ENCODE data around the gene VAT1L.

Gene VAT1L

DNA sequence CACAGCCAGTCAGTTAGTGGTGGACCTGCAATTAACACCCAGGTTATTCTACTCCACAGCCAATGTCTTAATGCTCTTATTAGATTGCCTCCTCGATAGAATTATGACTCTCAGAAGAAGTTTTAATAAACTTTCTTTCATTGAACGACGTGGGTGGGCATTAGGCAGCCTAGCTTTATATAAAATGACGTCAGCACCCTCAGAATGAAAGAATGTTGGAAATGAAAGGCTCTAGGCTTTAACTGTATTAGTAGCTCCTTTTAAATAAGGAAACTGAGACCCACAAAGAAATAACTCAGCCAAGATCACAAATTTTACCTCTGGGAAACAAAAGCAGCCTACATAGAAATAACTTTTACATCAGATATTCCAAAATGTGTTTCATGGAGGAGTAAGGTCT, 142.7 kb downstream of the VAT1L start:
- Mint-ChIP-seq H3K27me3 (ENCODE audit: low read depth, poor library complexity) (peaks cover 6% of the 10 kb centered on the region), H3K4me1 (peaks cover 4% of the 10 kb centered on the region), H3K9me3 (no peaks in the 10 kb centered on the region), H3K4me3 (no peak overlapping the region), H3K36me3 (ENCODE audit: low read depth) (no peaks in the 10 kb centered on the region), H3K27ac (no peak overlapping the region)
- TF ChIP-seq, protein P1, sequence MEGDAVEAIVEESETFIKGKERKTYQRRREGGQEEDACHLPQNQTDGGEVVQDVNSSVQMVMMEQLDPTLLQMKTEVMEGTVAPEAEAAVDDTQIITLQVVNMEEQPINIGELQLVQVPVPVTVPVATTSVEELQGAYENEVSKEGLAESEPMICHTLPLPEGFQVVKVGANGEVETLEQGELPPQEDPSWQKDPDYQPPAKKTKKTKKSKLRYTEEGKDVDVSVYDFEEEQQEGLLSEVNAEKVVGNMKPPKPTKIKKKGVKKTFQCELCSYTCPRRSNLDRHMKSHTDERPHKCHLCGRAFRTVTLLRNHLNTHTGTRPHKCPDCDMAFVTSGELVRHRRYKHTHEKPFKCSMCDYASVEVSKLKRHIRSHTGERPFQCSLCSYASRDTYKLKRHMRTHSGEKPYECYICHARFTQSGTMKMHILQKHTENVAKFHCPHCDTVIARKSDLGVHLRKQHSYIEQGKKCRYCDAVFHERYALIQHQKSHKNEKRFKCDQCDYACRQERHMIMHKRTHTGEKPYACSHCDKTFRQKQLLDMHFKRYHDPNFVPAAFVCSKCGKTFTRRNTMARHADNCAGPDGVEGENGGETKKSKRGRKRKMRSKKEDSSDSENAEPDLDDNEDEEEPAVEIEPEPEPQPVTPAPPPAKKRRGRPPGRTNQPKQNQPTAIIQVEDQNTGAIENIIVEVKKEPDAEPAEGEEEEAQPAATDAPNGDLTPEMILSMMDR (IDR thresholded peaks at IDR 0.05), result no peak
- DNase-seq, result no peak

DNA sequence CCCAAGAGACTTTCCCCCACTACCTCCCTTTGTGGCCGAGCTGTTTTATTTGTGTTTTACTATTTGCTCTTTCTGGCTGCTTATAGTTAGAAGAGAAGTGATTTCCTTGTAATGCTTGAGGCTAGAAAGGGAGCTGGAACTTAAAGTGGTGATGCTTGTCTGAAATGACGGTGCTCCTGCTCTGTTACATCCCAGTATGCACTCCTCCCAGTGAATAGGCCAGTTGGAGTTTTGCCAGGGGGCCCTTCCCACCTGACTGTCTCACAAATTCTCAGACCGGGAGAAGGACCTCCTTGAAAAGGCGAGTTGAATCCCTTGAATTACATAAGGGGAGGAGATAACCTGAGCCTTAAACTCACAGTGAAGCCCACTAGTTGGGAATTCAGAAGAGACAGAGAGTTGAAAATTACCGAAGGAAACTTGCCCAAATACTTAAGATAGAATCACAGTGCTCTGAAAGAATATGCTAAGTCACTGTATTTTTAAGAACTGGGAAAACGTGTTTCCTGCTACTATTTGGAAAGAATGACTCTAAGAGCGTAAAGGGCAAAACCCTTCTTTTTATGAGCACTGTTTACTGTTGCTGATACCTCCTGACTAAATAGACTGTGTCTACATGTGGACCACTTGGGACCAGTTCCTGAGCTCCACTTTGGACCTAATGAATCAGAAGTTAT, 149.2 kb downstream of the VAT1L start:
- peaks cover 6% of the 10 kb centered on the region for H3K27me3 Mint-ChIP-seq (ENCODE audit: low read depth, poor library complexity)
- peaks cover 4% of the 10 kb centered on the region for H3K36me3 Mint-ChIP-seq (ENCODE audit: low read depth)
- no peaks in the 10 kb centered on the region for H3K4me1 Mint-ChIP-seq
- H3K4me3 Mint-ChIP-seq, result no peak overlapping the region
- H3K27ac Mint-ChIP-seq, result peak overlapping the region; percentile 19
- TF ChIP-seq, protein P1 (IDR thresholded peaks at IDR 0.05), result no peak
- H3K9me3 Mint-ChIP-seq, result peaks cover 29% of the 10 kb centered on the region
- no peak for DNase-seq

DNA sequence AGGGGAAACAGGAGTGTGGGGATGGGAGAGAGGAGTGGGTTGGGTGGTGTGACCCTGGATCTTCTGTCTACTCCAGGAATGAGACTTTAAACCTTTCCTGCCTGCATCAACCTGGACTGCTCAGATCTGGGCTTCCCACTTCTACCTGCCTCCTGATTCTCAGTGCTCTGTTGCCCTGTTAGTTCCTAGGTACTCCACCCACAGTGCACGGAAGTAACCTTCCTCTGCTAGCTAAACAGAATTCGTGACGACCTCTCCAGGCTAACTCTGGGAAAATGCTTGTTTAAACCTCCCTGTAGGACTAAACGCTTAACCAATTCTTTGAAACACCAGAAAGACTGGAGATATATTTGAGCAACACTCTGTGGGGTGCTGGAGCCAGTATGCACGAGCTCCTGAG, 150.5 kb downstream of the VAT1L start:
- DNase-seq, result no peak
- TF ChIP-seq, protein P1 (IDR thresholded peaks at IDR 0.05), result no peak
- peaks cover 4% of the 10 kb centered on the region for H3K36me3 Mint-ChIP-seq (ENCODE audit: low read depth)
- H3K4me3 Mint-ChIP-seq, result no peak overlapping the region
- H3K9me3 Mint-ChIP-seq, result peaks cover 30% of the 10 kb centered on the region
- peaks cover 6% of the 10 kb centered on the region for H3K27me3 Mint-ChIP-seq (ENCODE audit: low read depth, poor library complexity)
- no peak overlapping the region for H3K27ac Mint-ChIP-seq
- H3K4me1 Mint-ChIP-seq, result no peaks in the 10 kb centered on the region

DNA sequence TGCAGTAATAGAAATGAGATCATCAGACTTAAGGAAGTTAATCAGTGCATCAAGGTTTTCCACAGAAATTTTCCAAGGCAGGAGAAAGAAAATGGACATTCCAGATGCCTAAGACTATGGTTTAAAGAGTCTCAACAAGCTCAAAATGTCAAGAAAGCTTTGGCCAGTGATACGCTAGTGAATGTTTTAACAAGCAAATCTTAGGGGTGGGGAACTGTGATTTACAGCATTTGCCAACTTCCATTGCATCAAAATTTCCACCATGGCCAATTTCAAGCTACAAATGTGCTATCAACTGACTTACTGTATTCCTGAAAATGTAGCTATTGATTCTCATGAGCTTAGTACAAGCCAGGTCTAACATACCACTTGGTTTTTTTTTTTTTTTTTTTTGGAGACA, 151.6 kb downstream of the VAT1L start:
- Mint-ChIP-seq H3K4me1 (no peaks in the 10 kb centered on the region), H3K9me3 (peaks cover 30% of the 10 kb centered on the region), H3K27ac (no peak overlapping the region), H3K4me3 (no peak overlapping the region), H3K36me3 (ENCODE audit: low read depth) (peaks cover 4% of the 10 kb centered on the region), H3K27me3 (ENCODE audit: low read depth, poor library complexity) (peaks cover 3% of the 10 kb centered on the region)
- TF ChIP-seq, protein P1 (IDR thresholded peaks at IDR 0.05), result no peak
- DNase-seq, result no peak

DNA sequence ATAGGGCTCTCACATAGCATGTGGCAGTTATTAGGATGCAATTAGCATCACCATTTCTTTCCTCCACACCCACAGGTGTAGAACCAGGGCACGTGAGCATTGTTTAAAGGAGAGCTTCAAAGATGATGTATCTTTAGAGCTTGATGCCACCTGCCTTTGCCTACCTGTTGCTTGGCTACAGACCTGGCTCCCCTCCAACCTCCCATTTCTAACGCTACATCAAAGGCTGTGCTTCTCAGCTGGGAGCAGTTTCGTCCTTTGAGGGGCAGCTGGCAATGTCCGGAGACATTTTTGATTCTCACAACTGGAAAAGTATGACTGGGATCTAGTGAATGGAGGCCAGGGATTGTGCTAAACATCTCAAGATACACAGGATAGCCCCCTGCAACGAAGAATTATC, 155.4 kb downstream of the VAT1L start:
- no peak overlapping the region for H3K27ac Mint-ChIP-seq
- TF ChIP-seq, protein P1 (IDR thresholded peaks at IDR 0.05), result no peak
- DNase-seq, result no peak

DNA sequence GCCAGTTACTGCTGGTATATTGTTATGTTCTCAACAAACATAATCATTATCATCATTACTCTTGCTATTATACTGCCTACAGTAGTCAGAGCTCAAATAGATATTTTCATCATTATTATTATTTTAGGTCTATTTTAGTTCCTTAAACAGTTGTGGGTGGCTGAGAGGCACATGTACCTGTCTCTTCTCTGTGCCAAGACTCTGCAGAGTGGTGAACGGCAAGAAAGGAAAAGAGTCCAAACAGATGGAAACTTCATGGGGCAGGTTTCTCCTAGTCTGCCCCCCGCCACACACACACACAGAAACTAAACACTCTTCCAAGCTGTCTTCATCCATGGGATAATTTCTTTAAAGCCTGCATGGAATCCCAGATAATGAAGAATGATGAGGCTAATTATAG, 156.3 kb downstream of the VAT1L start:
- no peak overlapping the region for H3K27ac Mint-ChIP-seq
- TF ChIP-seq, protein P1 (IDR thresholded peaks at IDR 0.05), result no peak
- peaks cover 25% of the 10 kb centered on the region for H3K4me1 Mint-ChIP-seq
- no peak for DNase-seq
- H3K27me3 Mint-ChIP-seq (ENCODE audit: low read depth, poor library complexity), result no peaks in the 10 kb centered on the region
- H3K36me3 Mint-ChIP-seq (ENCODE audit: low read depth), result no peaks in the 10 kb centered on the region
- H3K9me3 Mint-ChIP-seq, result peaks cover 12% of the 10 kb centered on the region
- H3K4me3 Mint-ChIP-seq, result no peak overlapping the region

More for the DNA sequence above, 155.4 kb downstream of the VAT1L start:
- H3K27me3 Mint-ChIP-seq (ENCODE audit: low read depth, poor library complexity), result no peaks in the 10 kb centered on the region
- peaks cover 16% of the 10 kb centered on the region for H3K9me3 Mint-ChIP-seq
- H3K36me3 Mint-ChIP-seq (ENCODE audit: low read depth), result no peaks in the 10 kb centered on the region
- H3K4me3 Mint-ChIP-seq, result no peak overlapping the region
- peaks cover 17% of the 10 kb centered on the region for H3K4me1 Mint-ChIP-seq
